HCT116 (cell line): ENCODE data around the gene TRIP10. TPM values are rescaled to one million over a fixed set of nuclear protein-coding genes. Genes with fewer than 3 reads are reported as not detected.

ENCODE experiments used
- ATAC-seq: fragments of 200-7000 bp; cut with Tn5 transposase; 2 replicates; pipeline ENCODE4 v1.9.1; 2020; ENCODE audit warnings: mild to moderate bottlenecking, moderate library complexity
- BruUV-seq: library from RNA; stranded (reverse); fragments of 400-500 nt; replicated peaks from 2 replicates; lab custom pipeline; 2021; lab: Mats Ljungman, UMichigan
- CTCF ChIA-PET: fragments of 300-600 bp; sonication (Branson Sonifier 250); formaldehyde crosslinking; loops from one replicate; lab custom pipeline; 2021; ENCODE audit warnings: antibody characterized with exemption; lab: Charles Lee
- POLR2A ChIA-PET: fragments of 300-600, 350-600 bp; sonication (Branson Sonifier 250); formaldehyde crosslinking; loops from one replicate; lab custom pipeline; 2021; ENCODE audit warnings: antibody characterized with exemption; lab: Charles Lee
- RAD21 ChIA-PET, 2 experiments: fragments of 300-600 bp; sonication (Branson Sonifier 250); formaldehyde crosslinking; loops; one replicate each; lab custom pipeline; 2023; ENCODE audit warnings: low total read pairs in 2 of 2; ENCODE audit not compliant: uncharacterized antibody in 2 of 2, unreplicated experiment in 2 of 2, low non-redundant PET in 1 of 2; lab: Charles Lee
- DNase-seq: peaks from one replicate; pipeline ENCODE4 v3.0.0-alpha.2; 2010; ENCODE audit warnings: low read depth, low spot score
- H2AFZ ChIP-seq: fragments of 200-600 bp; shearing (Covaris generic), sonication (generic); 2 replicates; pipeline ENCODE4 v1.6.1; 2017; ENCODE audit warnings: low read depth, mixed run types, mixed read lengths, antibody characterized with exemption, low read length; ENCODE audit not compliant: poor library complexity, severe bottlenecking
- H3K27ac ChIP-seq: 2 replicates; pipeline ENCODE4 v1.5.1; 2012; ENCODE audit warnings: low read depth, low read length
- H3K27me3 ChIP-seq: fragments of 200-600 bp; sonication (generic); 2 replicates; pipeline ENCODE4 v1.6.1; 2016; ENCODE audit warnings: mixed run types, low read length, mixed read lengths; ENCODE audit not compliant: insufficient read depth
- H3K36me3 ChIP-seq, 2 experiments: fragments of 200-500 bp in 1 of 2; fragments of 200-600 bp in 1 of 2; sonication (Bioruptor generic) in 1 of 2; sonication (generic) in 1 of 2; 2 replicates each; pipeline versions ENCODE4 v1.5.1 to v1.6.1; 2014 to 2016; ENCODE audit warnings: low read length in 2 of 2, inconsistent platforms in 1 of 2, mixed read lengths in 1 of 2, mixed run types in 1 of 2; ENCODE audit not compliant: insufficient read depth in 2 of 2, control insufficient read depth in 1 of 2
- H3K4me1 ChIP-seq, 2 experiments: fragments of 200-600 bp in 1 of 2; sonication (generic) in 1 of 2; 2 replicates each; pipeline versions ENCODE4 v1.5.1 to v1.6.1; 2012 to 2017; ENCODE audit warnings: low read length in 2 of 2, inconsistent platforms in 1 of 2, mild to moderate bottlenecking in 1 of 2, mixed read lengths in 1 of 2, mixed run types in 1 of 2, moderate library complexity in 1 of 2; ENCODE audit not compliant: insufficient read depth in 2 of 2, control insufficient read depth in 1 of 2
- H3K4me2 ChIP-seq: fragments of 200-600 bp; sonication (generic); 2 replicates; pipeline ENCODE4 v1.6.1; 2017; ENCODE audit warnings: mixed run types, low read length, mixed read lengths
- H3K4me3 ChIP-seq, 2 experiments: fragments of 200-600 bp in 1 of 2; sonication (generic) in 1 of 2; replicated peaks in 1 of 2; 2 replicates each; pipeline ENCODE4 v1.5.1; 2011 to 2016; ENCODE audit warnings: low read length in 2 of 2, control low read depth in 1 of 2, low read depth in 1 of 2, mild to moderate bottlenecking in 1 of 2, mixed read lengths in 1 of 2, mixed run types in 1 of 2
- H3K79me2 ChIP-seq: fragments of 200-600 bp; sonication (generic); 2 replicates; pipeline ENCODE4 v1.6.1; 2017; ENCODE audit warnings: mild to moderate bottlenecking, mixed run types, low read length, moderate library complexity, mixed read lengths; ENCODE audit not compliant: insufficient read depth
- H3K9ac ChIP-seq: fragments of 200-600 bp; sonication (generic); 2 replicates; pipeline ENCODE4 v1.6.1; 2016; ENCODE audit warnings: low read length, mixed read lengths
- H3K9me2 ChIP-seq: fragments of 200-600 bp; sonication (generic), shearing (Covaris generic); 2 replicates; pipeline ENCODE4 v1.6.1; 2017; ENCODE audit warnings: mixed run types, mild to moderate bottlenecking, moderate library complexity; ENCODE audit not compliant: insufficient read depth
- H3K9me3 ChIP-seq, 2 experiments: fragments of 200-500 bp in 1 of 2; fragments of 200-600 bp in 1 of 2; sonication (Bioruptor generic) in 1 of 2; sonication (generic) in 1 of 2; 2 replicates each; pipeline ENCODE4 v1.6.1; 2014 to 2017; ENCODE audit warnings: low read length in 2 of 2, mixed read lengths in 2 of 2, inconsistent platforms in 1 of 2, low read depth in 1 of 2, mild to moderate bottlenecking in 1 of 2, mixed run types in 1 of 2, moderate library complexity in 1 of 2; ENCODE audit not compliant: control insufficient read depth in 1 of 2, insufficient read depth in 1 of 2
- H4K20me1 ChIP-seq: fragments of 200-600 bp; sonication (generic), shearing (Covaris generic); 2 replicates; pipeline ENCODE4 v1.6.1; 2017; ENCODE audit warnings: mixed run types, mild to moderate bottlenecking, moderate library complexity; ENCODE audit not compliant: insufficient read depth
- CBX3 ChIP-seq: IDR thresholded peaks from 2 replicates; pipeline ENCODE4 v1.6.1; 2012; ENCODE audit warnings: low read depth
- CEBPB ChIP-seq: IDR thresholded peaks from 2 replicates; pipeline ENCODE4 v1.6.1; 2012; ENCODE audit warnings: low read depth
- EGR1 ChIP-seq: IDR thresholded peaks from 2 replicates; pipeline ENCODE4 v1.6.1; 2012; ENCODE audit warnings: low read depth
- ELF1 ChIP-seq: IDR thresholded peaks from 2 replicates; pipeline ENCODE4 v1.6.1; 2012; ENCODE audit warnings: low read depth, borderline replicate concordance
- EZH2phosphoT487 ChIP-seq: fragments of 200-600 bp; IDR thresholded peaks from 2 replicates; pipeline ENCODE4 v1.6.1; 2018; ENCODE audit warnings: antibody characterized with exemption, borderline replicate concordance
- FOSL1 ChIP-seq: IDR thresholded peaks from 2 replicates; pipeline ENCODE4 v1.6.1; 2012; ENCODE audit warnings: low read depth
- POLR2A ChIP-seq: IDR thresholded peaks from 2 replicates; pipeline ENCODE4 v1.7.0; 2011; ENCODE audit warnings: borderline replicate concordance; ENCODE audit not compliant: insufficient read depth, insufficient read length; ENCODE audit errors: extremely low read depth
- POLR2AphosphoS5 ChIP-seq: IDR thresholded peaks from 2 replicates; pipeline ENCODE4 v1.6.1; 2011; ENCODE audit warnings: mild to moderate bottlenecking, low read depth, low read length, moderate library complexity
- RAD21 ChIP-seq: IDR thresholded peaks from 2 replicates; pipeline ENCODE4 v1.6.1; 2012; ENCODE audit warnings: low read depth, mild to moderate bottlenecking
- SIN3A ChIP-seq: IDR thresholded peaks from 2 replicates; pipeline ENCODE4 v1.6.1; 2012; ENCODE audit warnings: low read depth
- SP1 ChIP-seq: IDR thresholded peaks from 2 replicates; pipeline ENCODE4 v1.6.1; 2012; ENCODE audit warnings: low read depth
- SRF ChIP-seq: IDR thresholded peaks from 2 replicates; pipeline ENCODE4 v1.6.1; 2012; ENCODE audit warnings: low read depth
- TCF7L2 ChIP-seq: IDR thresholded peaks from 2 replicates; pipeline ENCODE4 v1.7.0; 2011; ENCODE audit warnings: borderline replicate concordance, inconsistent platforms; ENCODE audit not compliant: insufficient read depth, insufficient read length; ENCODE audit errors: extremely low read depth
- intact Hi-C: fragments of 100-400 bp; cut with micrococcal nuclease; formaldehyde crosslinking; loops from 2 replicates; pipeline ENCODE4 v1.10.0; 2022
- total RNA-seq: library from RNA; stranded (reverse); gene quantifications from one replicate; pipeline ENCODE4 v1.2.1, GENCODE V29; 2021; ENCODE audit not compliant: unreplicated experiment
- TF ChIP-seq, protein P1 (sequence below), 3 experiments: fragments of 200-600 bp in 1 of 3; sonication (generic) in 1 of 3; IDR thresholded peaks in 2 of 3; conservative IDR thresholded peaks in 1 of 3; 2 replicates each; pipeline ENCODE4 v1.5.1; 2012 to 2017; ENCODE audit warnings: low read depth in 2 of 3, low read length in 2 of 3, antibody characterized with exemption in 1 of 3, borderline replicate concordance in 1 of 3, control low read depth in 1 of 3, mild to moderate bottlenecking in 1 of 3, mixed read lengths in 1 of 3, mixed run types in 1 of 3, moderate library complexity in 1 of 3; ENCODE audit not compliant: insufficient read depth in 1 of 3

Gene TRIP10
- total RNA-seq, 1 experiment from 2014 or later = 111 TPM

GRCh38 chr19:6776999-6777398 lies 37.5 kb downstream of the TRIP10 start:
- intact Hi-C loops = no loop called here
- no peak for TF ChIP-seq SRF
- TF ChIP-seq RAD21 = no peak
- no peak for TF ChIP-seq SIN3A
- no peak for TF ChIP-seq EGR1
- no peak for TF ChIP-seq POLR2A
- TF ChIP-seq SP1 = no peak
- no peak for TF ChIP-seq POLR2AphosphoS5
- TF ChIP-seq CEBPB = no peak
- TF ChIP-seq TCF7L2 = no peak
- TF ChIP-seq, protein P1, sequence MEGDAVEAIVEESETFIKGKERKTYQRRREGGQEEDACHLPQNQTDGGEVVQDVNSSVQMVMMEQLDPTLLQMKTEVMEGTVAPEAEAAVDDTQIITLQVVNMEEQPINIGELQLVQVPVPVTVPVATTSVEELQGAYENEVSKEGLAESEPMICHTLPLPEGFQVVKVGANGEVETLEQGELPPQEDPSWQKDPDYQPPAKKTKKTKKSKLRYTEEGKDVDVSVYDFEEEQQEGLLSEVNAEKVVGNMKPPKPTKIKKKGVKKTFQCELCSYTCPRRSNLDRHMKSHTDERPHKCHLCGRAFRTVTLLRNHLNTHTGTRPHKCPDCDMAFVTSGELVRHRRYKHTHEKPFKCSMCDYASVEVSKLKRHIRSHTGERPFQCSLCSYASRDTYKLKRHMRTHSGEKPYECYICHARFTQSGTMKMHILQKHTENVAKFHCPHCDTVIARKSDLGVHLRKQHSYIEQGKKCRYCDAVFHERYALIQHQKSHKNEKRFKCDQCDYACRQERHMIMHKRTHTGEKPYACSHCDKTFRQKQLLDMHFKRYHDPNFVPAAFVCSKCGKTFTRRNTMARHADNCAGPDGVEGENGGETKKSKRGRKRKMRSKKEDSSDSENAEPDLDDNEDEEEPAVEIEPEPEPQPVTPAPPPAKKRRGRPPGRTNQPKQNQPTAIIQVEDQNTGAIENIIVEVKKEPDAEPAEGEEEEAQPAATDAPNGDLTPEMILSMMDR (IDR thresholded peaks at IDR 0.05 in 2 of 3, conservative IDR thresholded peaks at IDR 0.05 in 1 of 3; ENCODE audit: borderline replicate concordance in 1 of 3, insufficient read depth in 1 of 3, low read depth in 2 of 3, low read length in 2 of 3) = no peak
- TF ChIP-seq ELF1 = no peak
- no peak for TF ChIP-seq CBX3
- TF ChIP-seq FOSL1 = no peak
- TF ChIP-seq EZH2phosphoT487 = no peak

More at GRCh38 chr19:6776999-6777398, 37.5 kb downstream of the TRIP10 start:
- no peaks in the 10 kb centered on the region for H4K20me1 ChIP-seq
- CTCF ChIA-PET = no interaction called here
- RAD21 ChIA-PET = no interaction called here
- H3K4me3 ChIP-seq = no peak overlapping the region
- no peak for DNase-seq
- no peaks in the 10 kb centered on the region for H3K27me3 ChIP-seq
- no peak overlapping the region for H3K4me2 ChIP-seq
- BruUV-seq = no TSS peak
- POLR2A ChIA-PET = no interaction called here
- H3K27ac ChIP-seq = no peak overlapping the region
- H3K79me2 ChIP-seq = no peaks in the 10 kb centered on the region
- H2AFZ ChIP-seq = no peak overlapping the region
- H3K9me3 ChIP-seq = no peaks in the 10 kb centered on the region
- no peak for ATAC-seq
- no peaks in the 10 kb centered on the region for H3K36me3 ChIP-seq
- no peaks in the 10 kb centered on the region; a peak in 1 of 4 replicates for H3K4me1 ChIP-seq
- H3K9me2 ChIP-seq = no peaks in the 10 kb centered on the region
- no peak overlapping the region for H3K9ac ChIP-seq
